Suprapubic skin (tissue), 4 donors: ENCODE results near the gene CARD14. TPM values are rescaled to one million over a fixed set of nuclear protein-coding genes. Genes with fewer than 3 reads are reported as not detected.

Experiments
- DNase-seq, 2 donors: peaks; one replicate each; pipeline ENCODE4 v3.0.0-alpha.2; 2019; ENCODE audit warnings: low spot score in 2 of 2
- H3K27ac ChIP-seq: fragments of 200-600 bp; sonication (generic); one replicate; pipeline ENCODE4 v1.5.1; 2019
- H3K27me3 ChIP-seq: fragments of 200-600 bp; sonication (generic); one replicate; pipeline ENCODE4 v1.5.1; 2019
- H3K36me3 ChIP-seq: fragments of 200-600 bp; sonication (generic); one replicate; pipeline ENCODE4 v1.5.1; 2019
- H3K4me1 ChIP-seq: fragments of 200-600 bp; sonication (generic); one replicate; pipeline ENCODE4 v1.5.1; 2019
- H3K4me3 ChIP-seq: fragments of 200-600 bp; sonication (generic); one replicate; pipeline ENCODE4 v1.5.1; 2019; ENCODE audit warnings: mild to moderate bottlenecking
- H3K9me3 ChIP-seq: fragments of 200-600 bp; sonication (generic); one replicate; pipeline ENCODE4 v1.5.1; 2019
- CTCF ChIP-seq, 2 donors: fragments of 200-600 bp in 1 of 2; fragments of 450-650 bp in 1 of 2; sonication (generic) in 1 of 2; IDR thresholded peaks; one replicate each; pipeline ENCODE4 v1.5.1; 2016 to 2019; ENCODE audit warnings: antibody characterized with exemption in 2 of 2, mild to moderate bottlenecking in 1 of 2, moderate library complexity in 1 of 2
- EP300 ChIP-seq: sonication (generic); formaldehyde crosslinking; IDR thresholded peaks from one replicate; pipeline ENCODE4 v1.6.1; 2017; ENCODE audit warnings: antibody characterized with exemption
- POLR2A ChIP-seq, 2 donors: fragments of 450-650 bp; IDR thresholded peaks; one replicate each; pipeline ENCODE4 v1.6.1; 2017; ENCODE audit warnings: antibody characterized with exemption in 2 of 2, mild to moderate bottlenecking in 2 of 2, moderate library complexity in 2 of 2
- POLR2AphosphoS5 ChIP-seq, 3 donors: sonication (generic); formaldehyde crosslinking; IDR thresholded peaks; one replicate each; pipeline ENCODE4 v1.6.1; 2017; ENCODE audit warnings: antibody characterized with exemption in 3 of 3
- WGBS: methylation state at CpG from one replicate; pipeline ENCODE4 v1.1.5; 2018; 5-methylcytosine and 5-hydroxymethylcytosine counted together
- total RNA-seq, 4 donors: library from RNA; depleted of rRNA; stranded (reverse); fragments of >200 nt; gene quantifications; one replicate each; pipeline ENCODE4 v1.1.0, GENCODE V29; 2016

The CARD14 gene
- total RNA-seq, 4 donors from 2014 or later, result 32.1 to 92.5 (median 45.3) TPM

DNA sequence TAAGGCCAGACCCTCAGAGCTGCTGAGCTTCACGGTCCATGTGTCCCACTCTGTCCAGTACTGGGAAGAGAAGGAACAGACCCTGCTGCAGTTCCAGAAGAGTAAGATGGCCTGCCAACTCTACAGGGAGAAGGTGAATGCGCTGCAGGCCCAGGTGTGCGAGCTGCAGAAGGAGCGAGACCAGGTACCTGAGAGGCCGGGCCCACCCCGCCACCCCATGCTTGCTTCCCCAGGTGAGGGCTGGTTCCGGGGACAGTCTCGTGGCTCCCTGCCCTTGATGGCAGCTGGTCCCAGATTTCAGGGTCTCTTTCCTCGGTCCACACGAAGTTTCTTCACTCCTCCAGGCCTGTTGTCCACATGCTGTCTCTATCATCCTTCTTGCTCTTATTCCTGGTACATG, 20.9 kb downstream of the CARD14 start:
- 92% methylated on average over 10 of the region's 10 CpGs for WGBS
- no peaks in the 10 kb centered on the region for H3K36me3 ChIP-seq
- TF ChIP-seq POLR2A (IDR thresholded peaks at IDR 0.05) (no peak), CTCF (IDR thresholded peaks at IDR 0.05) (no peak), POLR2AphosphoS5 (IDR thresholded peaks at IDR 0.05) (no peak)
- H3K27ac ChIP-seq, result no peak overlapping the region
- no peaks in the 10 kb centered on the region for H3K27me3 ChIP-seq
- no peaks in the 10 kb centered on the region for H3K9me3 ChIP-seq
- DNase-seq, result no peak
- H3K4me1 ChIP-seq, result peaks cover 46% of the 10 kb centered on the region
- H3K4me3 ChIP-seq, result no peak overlapping the region

- H3K4me1 ChIP-seq, result peaks cover 46% of the 10 kb centered on the region
- no peak overlapping the region for H3K27ac ChIP-seq
- no peaks in the 10 kb centered on the region for H3K27me3 ChIP-seq
- 86% methylated on average over 2 of the region's 20 CpGs for WGBS
- no peaks in the 10 kb centered on the region for H3K36me3 ChIP-seq
- TF ChIP-seq CTCF (IDR thresholded peaks at IDR 0.05), result no peak
- TF ChIP-seq POLR2A (IDR thresholded peaks at IDR 0.05), result no peak
- no peak for TF ChIP-seq EP300
- no peak for TF ChIP-seq POLR2AphosphoS5 (IDR thresholded peaks at IDR 0.05)
- no peak overlapping the region for H3K4me3 ChIP-seq
- H3K9me3 ChIP-seq, result no peaks in the 10 kb centered on the region
- DNase-seq, result no peak
Observed at GRCh38 chr17:80191192-80191591, 21.4 kb downstream of the CARD14 start.

GRCh38 chr17:80191865-80192661, 22.2 kb downstream of the CARD14 start:
- no peak for TF ChIP-seq CTCF (IDR thresholded peaks at IDR 0.05)
- TF ChIP-seq POLR2AphosphoS5 (IDR thresholded peaks at IDR 0.05), result no peak
- no peak for TF ChIP-seq EP300
- TF ChIP-seq POLR2A (IDR thresholded peaks at IDR 0.05), result no peak
- no peaks in the 10 kb centered on the region for H3K27me3 ChIP-seq
- H3K4me1 ChIP-seq, result peaks cover 40% of the 10 kb centered on the region
- H3K36me3 ChIP-seq, result no peaks in the 10 kb centered on the region
- H3K4me3 ChIP-seq, result peak overlapping the region; percentile 30
- no peaks in the 10 kb centered on the region for H3K9me3 ChIP-seq
- H3K27ac ChIP-seq, result peak overlapping the region; percentile 78
- no peak for DNase-seq
- WGBS, result 17% methylated on average over 24 of the region's 29 CpGs

DNA sequence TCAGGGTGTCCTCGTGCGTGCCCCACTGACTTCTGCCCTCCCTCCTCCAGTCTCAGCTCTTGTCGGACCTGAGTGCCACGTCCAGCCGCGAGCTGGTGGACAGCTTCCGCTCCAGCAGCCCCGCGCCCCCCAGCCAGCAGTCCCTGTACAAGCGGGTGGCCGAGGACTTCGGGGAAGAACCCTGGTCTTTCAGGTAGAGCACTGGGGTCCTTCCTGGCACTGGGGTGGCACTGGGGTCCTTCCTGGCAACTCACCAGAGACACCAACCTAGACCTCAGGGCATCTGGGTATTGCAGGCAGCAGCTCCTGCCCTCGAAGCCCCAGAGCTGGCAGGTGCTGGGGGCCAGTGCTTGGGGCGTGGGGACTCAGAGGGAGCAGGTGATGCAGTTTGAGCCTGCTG, 25.3 kb downstream of the CARD14 start:
- peaks cover 26% of the 10 kb centered on the region for H3K4me1 ChIP-seq
- 78% methylated on average over 3 of the region's 14 CpGs for WGBS
- H3K36me3 ChIP-seq, result peaks cover 4% of the 10 kb centered on the region
- DNase-seq, result no peak
- TF ChIP-seq POLR2A (IDR thresholded peaks at IDR 0.05) (no peak), POLR2AphosphoS5 (IDR thresholded peaks at IDR 0.05) (no peak), EP300 (no peak), CTCF (IDR thresholded peaks at IDR 0.05) (no peak)
- H3K9me3 ChIP-seq, result no peaks in the 10 kb centered on the region
- H3K27ac ChIP-seq, result no peak overlapping the region
- H3K27me3 ChIP-seq, result no peaks in the 10 kb centered on the region
- no peak overlapping the region for H3K4me3 ChIP-seq

- Histone ChIP-seq H3K36me3 (peaks cover 4% of the 10 kb centered on the region), H3K27me3 (no peaks in the 10 kb centered on the region), H3K4me1 (peaks cover 23% of the 10 kb centered on the region), H3K4me3 (no peak overlapping the region), H3K9me3 (no peaks in the 10 kb centered on the region), H3K27ac (no peak overlapping the region)
- no peak for DNase-seq
- 71% methylated on average over 19 of the region's 27 CpGs for WGBS
- no peak for TF ChIP-seq EP300
- TF ChIP-seq CTCF (IDR thresholded peaks at IDR 0.05), result peak; percentile 60 to 69
- TF ChIP-seq POLR2AphosphoS5 (IDR thresholded peaks at IDR 0.05), result no peak
- no peak for TF ChIP-seq POLR2A (IDR thresholded peaks at IDR 0.05)
Observed at GRCh38 chr17:80195671-80196529, 26.1 kb downstream of the CARD14 start.
